Mucosa of descending colon (tissue), 3 donors: ENCODE data around the gene CMKLR1. TPM values are rescaled to one million over a fixed set of nuclear protein-coding genes. Genes with fewer than 3 reads are reported as not detected.

ENCODE experiments used
- ATAC-seq: fragments of 200-7000 bp; cut with Tn5 transposase; one replicate; pipeline ENCODE4 v1.9.1; 2020; ENCODE audit warnings: mild to moderate bottlenecking, moderate library complexity
- DNase-seq, 3 donors: peaks; one replicate each; pipeline ENCODE4 v3.0.0-alpha.2; 2020
- H3K36me3 ChIP-seq: fragments of 200-600 bp; one replicate; pipeline ENCODE4 v1.8.0; 2021; ENCODE audit warnings: low read depth, mild to moderate bottlenecking
- H3K4me1 ChIP-seq: fragments of 200-600 bp; one replicate; pipeline ENCODE4 v1.8.0; 2021; ENCODE audit warnings: low read depth, mild to moderate bottlenecking
- H3K4me3 ChIP-seq: fragments of 200-600 bp; one replicate; pipeline ENCODE4 v1.8.0; 2021; ENCODE audit warnings: mild to moderate bottlenecking
- H3K9me3 ChIP-seq: fragments of 200-600 bp; one replicate; pipeline ENCODE4 v1.8.0; 2021; ENCODE audit warnings: mild to moderate bottlenecking
- intact Hi-C, 2 donors: fragments of 100-400 bp; cut with DNase I in 1 of 2; cut with micrococcal nuclease in 1 of 2; formaldehyde crosslinking; loops; one replicate each; pipeline versions ENCODE4 v1.11.0 to v1.11.1; 2022; cut with DNase I, micrococcal nuclease
- total RNA-seq, 3 donors: library from RNA; stranded (reverse); fragmentation: NEBNext Ultra II Directional in 2 of 3; extraction: Animal tissue kit (Norgen Biotek cat#: 25700) in 2 of 3; gene quantifications; one replicate each; pipeline versions ENCODE4 v1.2.1 to v1.2.4, GENCODE V29; 2021 to 2023
- TF ChIP-seq, protein P1 (sequence below): fragments of 200-600 bp; IDR thresholded peaks from one replicate; pipeline ENCODE4 v1.8.0; 2022; ENCODE audit warnings: antibody characterized with exemption, mild to moderate bottlenecking
- donor health status: DM: no; HTN: no; CAD: no; lungs with moderate emphysema.
- donor health status: DM: no; HTN: no; CAD: no.
- donor health status: DM: no; HTN: yes; CAD: no.

CMKLR1 gene
- total RNA-seq, 3 donors from 2014 or later: 4.4 to 15.7 (median 10.8) TPM

GRCh38 chr12:108317308-108318234 lies 21.5 kb downstream of the CMKLR1 start:
- no peaks in the 10 kb centered on the region for H3K9me3 ChIP-seq
- intact Hi-C loops: no loop called here
- ATAC-seq (no peak), DNase-seq (no peak)
- no peak overlapping the region for H3K4me3 ChIP-seq
- H3K4me1 ChIP-seq: no peaks in the 10 kb centered on the region
- no peaks in the 10 kb centered on the region for H3K36me3 ChIP-seq
- TF ChIP-seq, protein P1, sequence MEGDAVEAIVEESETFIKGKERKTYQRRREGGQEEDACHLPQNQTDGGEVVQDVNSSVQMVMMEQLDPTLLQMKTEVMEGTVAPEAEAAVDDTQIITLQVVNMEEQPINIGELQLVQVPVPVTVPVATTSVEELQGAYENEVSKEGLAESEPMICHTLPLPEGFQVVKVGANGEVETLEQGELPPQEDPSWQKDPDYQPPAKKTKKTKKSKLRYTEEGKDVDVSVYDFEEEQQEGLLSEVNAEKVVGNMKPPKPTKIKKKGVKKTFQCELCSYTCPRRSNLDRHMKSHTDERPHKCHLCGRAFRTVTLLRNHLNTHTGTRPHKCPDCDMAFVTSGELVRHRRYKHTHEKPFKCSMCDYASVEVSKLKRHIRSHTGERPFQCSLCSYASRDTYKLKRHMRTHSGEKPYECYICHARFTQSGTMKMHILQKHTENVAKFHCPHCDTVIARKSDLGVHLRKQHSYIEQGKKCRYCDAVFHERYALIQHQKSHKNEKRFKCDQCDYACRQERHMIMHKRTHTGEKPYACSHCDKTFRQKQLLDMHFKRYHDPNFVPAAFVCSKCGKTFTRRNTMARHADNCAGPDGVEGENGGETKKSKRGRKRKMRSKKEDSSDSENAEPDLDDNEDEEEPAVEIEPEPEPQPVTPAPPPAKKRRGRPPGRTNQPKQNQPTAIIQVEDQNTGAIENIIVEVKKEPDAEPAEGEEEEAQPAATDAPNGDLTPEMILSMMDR: no peak

GRCh38 chr12:108316176-108317086 lies 22.7 kb downstream of the CMKLR1 start:
- DNase-seq (no peak), ATAC-seq (no peak)
- intact Hi-C loops: no loop called here
- Histone ChIP-seq H3K9me3 (no peaks in the 10 kb centered on the region), H3K4me3 (no peak overlapping the region), H3K4me1 (no peaks in the 10 kb centered on the region), H3K36me3 (no peaks in the 10 kb centered on the region)
- TF ChIP-seq, protein P1: no peak

- intact Hi-C loops: no loop called here
- H3K36me3 ChIP-seq: no peaks in the 10 kb centered on the region
- DNase-seq (no peak), ATAC-seq (no peak)
- TF ChIP-seq, protein P1: no peak
- no peaks in the 10 kb centered on the region for H3K4me1 ChIP-seq
- H3K4me3 ChIP-seq: no peak overlapping the region
- H3K9me3 ChIP-seq: no peaks in the 10 kb centered on the region
Measured at GRCh38 chr12:108315486-108316105, 23.5 kb downstream of the CMKLR1 start.

GRCh38 chr12:108313606-108314351 lies 25.3 kb downstream of the CMKLR1 start:
- TF ChIP-seq, protein P1: no peak
- no peaks in the 10 kb centered on the region for H3K36me3 ChIP-seq
- peak; percentile 66 for ATAC-seq
- H3K4me3 ChIP-seq: no peak overlapping the region
- DNase-seq: peak in 1 of 3 donors; percentile 60
- no peaks in the 10 kb centered on the region for H3K4me1 ChIP-seq
- intact Hi-C loops: no loop called here
- no peaks in the 10 kb centered on the region for H3K9me3 ChIP-seq

DNA sequence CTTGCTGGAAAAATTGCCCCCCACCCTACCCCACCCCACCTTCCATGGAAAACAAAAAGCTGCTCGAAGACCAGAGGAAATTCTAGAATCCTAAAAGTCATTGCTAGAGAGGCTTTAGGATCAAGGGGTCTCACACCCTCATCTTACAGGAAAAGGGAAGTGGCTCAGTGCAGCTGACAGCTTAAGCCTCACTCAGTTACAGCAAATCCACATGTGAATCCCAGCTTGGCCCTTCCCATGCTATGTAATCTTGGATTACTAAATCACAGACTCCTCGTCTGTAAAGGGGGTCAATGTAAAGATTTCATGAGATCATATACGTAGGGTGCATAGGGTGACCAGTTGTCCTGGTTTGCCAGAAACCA lies 25.9 kb downstream of the CMKLR1 start:
- TF ChIP-seq, protein P1: no peak
- H3K9me3 ChIP-seq: no peaks in the 10 kb centered on the region
- H3K36me3 ChIP-seq: no peaks in the 10 kb centered on the region
- intact Hi-C loops: no loop called here
- no peak overlapping the region for H3K4me3 ChIP-seq
- DNase-seq (no peak), ATAC-seq (peak; percentile 11)
- H3K4me1 ChIP-seq: no peaks in the 10 kb centered on the region
